ENCODE data around the gene CLEC3B. TPM values are rescaled to one million over a fixed set of nuclear protein-coding genes. Genes with fewer than 3 reads are reported as not detected.

CLEC3B gene
- total and polyA plus RNA-seq, 9 donors = 2.9 to 63.5 (median 12.2) TPM

DNA sequence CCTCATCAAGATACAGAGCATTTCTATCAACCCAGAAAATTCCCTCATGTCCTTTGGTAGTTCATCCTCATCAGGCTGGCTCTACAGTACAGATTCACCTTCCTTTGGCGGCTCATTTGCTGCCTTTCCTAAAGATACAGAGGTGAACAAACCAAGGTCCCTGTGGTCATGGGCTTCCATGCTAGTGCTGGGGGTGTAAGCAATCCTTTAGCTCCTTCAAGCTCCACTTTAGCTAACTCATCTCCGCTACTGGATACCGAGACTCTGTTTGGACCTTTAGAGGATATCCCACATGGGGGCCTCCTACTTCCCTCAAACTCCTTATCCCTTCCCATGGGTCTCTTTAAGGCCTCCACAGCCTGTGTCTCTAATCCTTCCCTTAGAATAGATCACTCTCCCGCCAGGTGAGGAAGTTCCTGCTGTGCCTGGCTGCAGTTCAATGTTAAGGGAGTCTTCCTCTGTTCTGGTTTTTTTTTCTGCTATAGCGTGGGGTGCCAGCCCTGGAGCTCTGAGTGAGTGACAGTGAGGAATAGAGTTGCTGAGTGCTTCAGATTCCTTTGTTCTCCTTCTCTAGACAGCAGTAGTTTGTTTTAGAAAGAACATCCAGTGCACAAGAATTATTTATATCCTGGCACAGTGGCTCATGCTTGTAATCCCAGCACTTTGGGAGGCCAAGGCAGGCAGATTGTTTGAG is 30.7 kb downstream of the CLEC3B start:
- Histone ChIP-seq H3K4me3 (no peak overlapping the region), H3K27ac (no peak overlapping the region), H3K9me3 (no peaks in the 10 kb centered on the region), H3K4me1 (ENCODE audit: insufficient read depth) (no peaks in the 10 kb centered on the region), H3K27me3 (no peaks in the 10 kb centered on the region), H3K36me3 (no peaks in the 10 kb centered on the region)
- intact Hi-C loops (cut with DNase I) = no loop called here
- no peak for DNase-seq
- TF ChIP-seq POLR2A (IDR thresholded peaks at IDR 0.05) = no peak
- TF ChIP-seq, protein P1, sequence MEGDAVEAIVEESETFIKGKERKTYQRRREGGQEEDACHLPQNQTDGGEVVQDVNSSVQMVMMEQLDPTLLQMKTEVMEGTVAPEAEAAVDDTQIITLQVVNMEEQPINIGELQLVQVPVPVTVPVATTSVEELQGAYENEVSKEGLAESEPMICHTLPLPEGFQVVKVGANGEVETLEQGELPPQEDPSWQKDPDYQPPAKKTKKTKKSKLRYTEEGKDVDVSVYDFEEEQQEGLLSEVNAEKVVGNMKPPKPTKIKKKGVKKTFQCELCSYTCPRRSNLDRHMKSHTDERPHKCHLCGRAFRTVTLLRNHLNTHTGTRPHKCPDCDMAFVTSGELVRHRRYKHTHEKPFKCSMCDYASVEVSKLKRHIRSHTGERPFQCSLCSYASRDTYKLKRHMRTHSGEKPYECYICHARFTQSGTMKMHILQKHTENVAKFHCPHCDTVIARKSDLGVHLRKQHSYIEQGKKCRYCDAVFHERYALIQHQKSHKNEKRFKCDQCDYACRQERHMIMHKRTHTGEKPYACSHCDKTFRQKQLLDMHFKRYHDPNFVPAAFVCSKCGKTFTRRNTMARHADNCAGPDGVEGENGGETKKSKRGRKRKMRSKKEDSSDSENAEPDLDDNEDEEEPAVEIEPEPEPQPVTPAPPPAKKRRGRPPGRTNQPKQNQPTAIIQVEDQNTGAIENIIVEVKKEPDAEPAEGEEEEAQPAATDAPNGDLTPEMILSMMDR (IDR thresholded peaks at IDR 0.05) = no peak
- no peak for TF ChIP-seq EP300 (IDR thresholded peaks at IDR 0.05)
- WGBS, 3 donors = 60 to 69% (median 65%) methylated on average over 5 of the region's 5 CpGs

DNA sequence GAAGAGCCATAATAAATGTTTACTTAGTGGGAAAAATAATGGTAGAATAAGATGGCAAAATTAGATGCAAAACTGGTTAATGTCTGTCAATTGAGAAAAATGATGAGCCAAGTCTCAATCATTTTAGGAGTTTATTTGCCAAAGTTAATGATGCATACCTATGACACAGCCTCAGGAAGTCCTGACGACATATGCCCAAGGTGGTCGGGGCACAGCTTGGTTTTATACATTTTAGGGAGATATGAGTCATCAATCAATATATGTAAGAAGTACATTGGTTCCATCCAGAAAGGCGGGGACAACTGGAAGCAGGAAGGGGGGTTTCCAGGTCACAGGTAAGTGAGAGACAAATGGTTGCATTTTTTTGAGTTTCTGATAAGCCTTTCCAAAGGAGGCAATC is 31.5 kb downstream of the CLEC3B start:
- H3K4me1 ChIP-seq (ENCODE audit: insufficient read depth) = no peaks in the 10 kb centered on the region
- DNase-seq = no peak
- intact Hi-C loops (cut with DNase I) = no loop called here
- no peak overlapping the region for H3K27ac ChIP-seq
- 87 to 94% (median 92%) methylated on average over 3 of the region's 3 CpGs for WGBS, 3 donors
- H3K9me3 ChIP-seq = no peaks in the 10 kb centered on the region
- TF ChIP-seq EP300 (IDR thresholded peaks at IDR 0.05) (no peak), POLR2A (IDR thresholded peaks at IDR 0.05) (no peak)
- TF ChIP-seq, protein P1 (IDR thresholded peaks at IDR 0.05) = no peak
- H3K36me3 ChIP-seq = no peaks in the 10 kb centered on the region
- no peaks in the 10 kb centered on the region for H3K27me3 ChIP-seq
- no peak overlapping the region for H3K4me3 ChIP-seq

DNA sequence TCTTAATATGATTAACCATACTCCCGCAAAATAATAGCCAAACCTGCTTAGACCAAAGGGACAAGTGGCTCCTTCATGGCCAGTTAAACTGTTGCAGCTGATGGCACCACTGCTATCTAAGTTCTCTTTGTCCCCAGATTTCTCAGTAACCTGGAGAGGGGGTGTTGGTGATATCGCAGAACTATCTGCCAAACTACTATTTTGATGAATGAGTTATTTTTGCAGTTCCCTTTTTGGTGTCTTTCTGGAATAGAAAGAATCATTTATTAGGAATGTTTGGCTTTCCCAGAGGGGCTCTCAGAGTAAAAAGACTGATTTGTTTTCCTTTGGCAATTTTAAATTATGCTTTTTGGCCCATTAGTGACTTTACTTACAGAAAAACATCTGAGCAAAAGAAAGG is 33.0 kb downstream of the CLEC3B start:
- WGBS, 3 donors = 77 to 88% (median 81%) methylated on average over 2 of the region's 2 CpGs
- Histone ChIP-seq H3K36me3 (no peaks in the 10 kb centered on the region), H3K27ac (no peak overlapping the region), H3K27me3 (no peaks in the 10 kb centered on the region), H3K9me3 (no peaks in the 10 kb centered on the region), H3K4me1 (ENCODE audit: insufficient read depth) (no peaks in the 10 kb centered on the region), H3K4me3 (no peak overlapping the region)
- no peak for DNase-seq
- no peak for TF ChIP-seq EP300 (IDR thresholded peaks at IDR 0.05)
- TF ChIP-seq, protein P1 (IDR thresholded peaks at IDR 0.05) = no peak
- no peak for TF ChIP-seq POLR2A (IDR thresholded peaks at IDR 0.05)
- intact Hi-C loops (cut with DNase I) = no loop called here

DNA sequence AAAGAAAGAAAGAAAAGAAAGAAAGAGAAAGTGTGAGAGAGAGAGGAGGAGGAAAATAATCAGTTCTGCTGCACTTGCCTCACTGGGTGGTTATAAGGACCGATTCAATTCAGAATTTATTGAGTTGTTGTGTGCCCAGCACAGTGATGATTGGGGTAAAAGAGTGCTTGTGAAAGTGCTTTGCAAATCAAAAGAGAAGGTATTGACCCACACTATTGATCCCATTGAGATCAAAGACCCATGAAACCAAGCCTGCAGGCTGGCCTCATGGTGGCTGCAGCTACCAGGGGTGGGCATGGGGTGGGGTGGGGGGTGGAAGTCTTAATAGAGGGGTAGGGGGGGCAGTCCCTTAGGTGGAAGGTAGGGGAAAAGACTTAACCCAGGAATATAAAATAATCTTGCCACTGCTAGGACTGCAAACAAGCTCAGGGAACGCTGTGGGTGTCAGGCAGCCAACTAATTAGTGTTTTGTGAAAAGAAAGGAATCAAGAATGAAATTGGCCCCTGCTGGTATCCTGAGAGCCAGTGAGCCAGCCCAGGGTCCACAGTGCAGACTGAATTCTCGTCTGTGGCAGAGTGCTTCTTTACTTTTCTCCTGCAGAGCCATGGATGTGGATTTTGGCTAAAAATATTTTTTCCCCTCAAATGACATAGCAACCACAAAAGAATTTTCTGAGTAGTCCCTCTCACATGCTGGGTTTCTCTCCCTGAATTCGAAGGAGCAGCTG is 34.2 kb downstream of the CLEC3B start:
- Histone ChIP-seq H3K4me1 (ENCODE audit: insufficient read depth) (no peaks in the 10 kb centered on the region), H3K27ac (no peak overlapping the region), H3K4me3 (no peak overlapping the region), H3K36me3 (no peaks in the 10 kb centered on the region), H3K27me3 (no peaks in the 10 kb centered on the region), H3K9me3 (no peaks in the 10 kb centered on the region)
- 42 to 50% (median 49%) methylated on average over 4 of the region's 4 CpGs for WGBS, 3 donors
- intact Hi-C loops (cut with DNase I) = no loop called here
- TF ChIP-seq, protein P1 (IDR thresholded peaks at IDR 0.05) = no peak
- TF ChIP-seq POLR2A (IDR thresholded peaks at IDR 0.05) (no peak), EP300 (IDR thresholded peaks at IDR 0.05) (no peak)
- DNase-seq = no peak

Data from ovary (tissue), 9 donors.